HEK293 (cell line): ENCODE data around the gene MYL6B.

Experiments
- CTCF ChIA-PET: fragments of 350-600 bp; formaldehyde crosslinking; extraction: SDS; loops from one replicate; lab custom pipeline; 2021; ENCODE audit warnings: antibody characterized with exemption; lab: Yijun Ruan, JAX
- POLR2A ChIA-PET: fragments of 300-600 bp; formaldehyde crosslinking; extraction: SDS; loops from one replicate; lab custom pipeline; 2020; ENCODE audit warnings: antibody characterized with exemption, inconsistent platforms; lab: Yijun Ruan, JAX
- H3K27ac ChIP-seq: fragments of 200-500 bp; sonication (Bioruptor generic); 2 replicates; pipeline ENCODE4 v1.5.1; 2014; ENCODE audit warnings: low read depth, low read length, control low read depth, inconsistent platforms; ENCODE audit errors: extremely low read depth
- H3K36me3 ChIP-seq, 2 experiments: fragments of 200-500 bp in 1 of 2; sonication (Bioruptor generic) in 1 of 2; 1 replicate in 1 of 2; 2 replicates in 1 of 2; pipeline ENCODE4 v1.5.1; 2014 to 2017; ENCODE audit warnings: inconsistent platforms in 2 of 2, low read length in 2 of 2; ENCODE audit not compliant: control insufficient read depth in 2 of 2, insufficient read depth in 1 of 2
- H3K4me1 ChIP-seq: fragments of 200-500 bp; sonication (Bioruptor generic); 2 replicates; pipeline ENCODE4 v1.5.1; 2014; ENCODE audit warnings: mild to moderate bottlenecking, low read length, inconsistent platforms; ENCODE audit not compliant: control insufficient read depth, insufficient read depth
- H3K4me3 ChIP-seq: 2 replicates; pipeline ENCODE4 v1.5.1; 2011; ENCODE audit warnings: low read depth, mild to moderate bottlenecking, control low read depth, low read length, moderate library complexity
- H3K9me3 ChIP-seq: fragments of 200-500 bp; sonication (Bioruptor generic); 2 replicates; pipeline ENCODE4 v1.5.1; 2014; ENCODE audit warnings: low read depth, low read length, inconsistent platforms; ENCODE audit not compliant: control insufficient read depth, insufficient read depth
- ELK4 ChIP-seq: IDR thresholded peaks from 2 replicates; pipeline ENCODE4 v1.6.1; 2011; ENCODE audit warnings: mild to moderate bottlenecking, low read depth, low read length, borderline replicate concordance
- KLF10 ChIP-seq: fragments of 450-650 bp; IDR thresholded peaks from 2 replicates; pipeline ENCODE4 v1.5.1; 2018; ENCODE audit warnings: missing biosample characterization, mild to moderate bottlenecking, missing genetic modification characterization
- KLF16 ChIP-seq: fragments of 450-650 bp; formaldehyde crosslinking; IDR thresholded peaks from 2 replicates; pipeline ENCODE4 v1.5.1; 2017; ENCODE audit warnings: missing biosample characterization, missing genetic modification characterization
- RBAK ChIP-seq: fragments of 450-650 bp; formaldehyde crosslinking; IDR thresholded peaks from 2 replicates; pipeline ENCODE4 v1.5.1; 2016; ENCODE audit warnings: missing biosample characterization, missing genetic modification characterization
- SCRT1 ChIP-seq: fragments of 450-650 bp; formaldehyde crosslinking; IDR thresholded peaks from 2 replicates; pipeline ENCODE4 v1.5.1; 2016; ENCODE audit warnings: missing biosample characterization, missing genetic modification characterization, borderline replicate concordance
- SCRT2 ChIP-seq: fragments of 450-650 bp; formaldehyde crosslinking; IDR thresholded peaks from 2 replicates; pipeline ENCODE4 v1.5.1; 2016; ENCODE audit warnings: missing biosample characterization, missing genetic modification characterization
- TCF7L2 ChIP-seq: IDR thresholded peaks from 2 replicates; pipeline ENCODE4 v1.6.1; 2011; ENCODE audit warnings: low read depth, mild to moderate bottlenecking, inconsistent platforms, low read length, moderate library complexity, borderline replicate concordance
- TRIM28 ChIP-seq: IDR thresholded peaks from 2 replicates; pipeline ENCODE4 v1.6.1; 2011; ENCODE audit warnings: low read length, control low read depth, borderline replicate concordance
- ZBTB26 ChIP-seq: fragments of 450-650 bp; formaldehyde crosslinking; optimal IDR thresholded peaks from 2 replicates; pipeline ENCODE3; 2016; ENCODE audit warnings: missing biosample characterization, mild to moderate bottlenecking, missing genetic modification characterization
- ZEB2 ChIP-seq: fragments of 450-650 bp; formaldehyde crosslinking; IDR thresholded peaks from 2 replicates; pipeline ENCODE4 v1.5.1; 2016; ENCODE audit warnings: missing biosample characterization, missing genetic modification characterization
- ZNF112 ChIP-seq: fragments of 450-650 bp; formaldehyde crosslinking; IDR thresholded peaks from 2 replicates; pipeline ENCODE4 v1.5.0; 2017; ENCODE audit warnings: missing biosample characterization, missing genetic modification characterization
- ZNF416 ChIP-seq: fragments of 450-650 bp; formaldehyde crosslinking; IDR thresholded peaks from 2 replicates; pipeline ENCODE4 v1.5.1; 2016; ENCODE audit warnings: missing biosample characterization, missing genetic modification characterization
- ZNF518A ChIP-seq: fragments of 450-650 bp; formaldehyde crosslinking; conservative IDR thresholded peaks from 2 replicates; pipeline ENCODE4 v1.5.1; 2016; ENCODE audit warnings: low read depth, missing biosample characterization, missing genetic modification characterization
- ZNF548 ChIP-seq: fragments of 450-650 bp; formaldehyde crosslinking; IDR thresholded peaks from 2 replicates; pipeline ENCODE4 v1.5.1; 2016; ENCODE audit warnings: missing biosample characterization, missing genetic modification characterization
- ZNF626 ChIP-seq: fragments of 450-650 bp; sonication (Bioruptor Pico); formaldehyde crosslinking; IDR thresholded peaks from 2 replicates; pipeline ENCODE4 v1.5.1; 2018; ENCODE audit warnings: missing biosample characterization, missing genetic modification characterization, inconsistent platforms
- ZNF639 ChIP-seq: fragments of 450-650 bp; formaldehyde crosslinking; IDR thresholded peaks from 2 replicates; pipeline ENCODE4 v1.5.1; 2016; ENCODE audit warnings: missing biosample characterization, missing genetic modification characterization
- ZNF645 ChIP-seq: fragments of 450-650 bp; formaldehyde crosslinking; IDR thresholded peaks from 2 replicates; pipeline ENCODE4; 2016; ENCODE audit warnings: missing biosample characterization, missing genetic modification characterization
- ZNF76 ChIP-seq: fragments of 450-650 bp; formaldehyde crosslinking; IDR thresholded peaks from 2 replicates; pipeline ENCODE4; 2016; ENCODE audit warnings: low read depth, missing biosample characterization, missing genetic modification characterization, borderline replicate concordance
- ZNF830 ChIP-seq: fragments of 450-650 bp; IDR thresholded peaks from 2 replicates; pipeline ENCODE4 v1.5.0; 2018; ENCODE audit warnings: missing biosample characterization, missing genetic modification characterization, low read depth, mild to moderate bottlenecking, moderate library complexity
- ZSCAN16 ChIP-seq: fragments of 450-650 bp; formaldehyde crosslinking; IDR thresholded peaks from 2 replicates; pipeline ENCODE4 v1.5.1; 2016; ENCODE audit warnings: missing biosample characterization, missing genetic modification characterization

MYL6B gene

GRCh38 chr12:56143870-56144269 lies 8.5 kb upstream of the MYL6B start:
- POLR2A ChIA-PET: interaction anchor here (0.8 to 2.5 kb wide), 5 partner anchors 13 to 78 kb away, joined by 3 to 10 read pairs (median 4); partner anchors contain the start of genes ESYT1, MYL6, RNF41 and ZC3H10
- Histone ChIP-seq H3K4me1 (peaks cover 6% of the 10 kb centered on the region; the same call in 1 of the 2 replicates), H3K9me3 (no peaks in the 10 kb centered on the region), H3K36me3 (peaks cover 17 to 63% of the 10 kb centered on the region in 2 experiments; a peak in 2 of 3 replicates)
- no peak for TF ChIP-seq RBAK
- TF ChIP-seq, all 188 proteins: peak for 0
- no peak overlapping the region for H3K27ac ChIP-seq
- CTCF ChIA-PET: interaction anchor here (0.6 to 0.9 kb wide), 2 partner anchors 16 to 37 kb away, joined by 3 read pairs; partner anchors contain the start of gene ESYT1
- H3K4me3 ChIP-seq: no peak overlapping the region

- Histone ChIP-seq H3K27ac (no peak overlapping the region), H3K9me3 (no peaks in the 10 kb centered on the region), H3K4me3 (no peak overlapping the region), H3K36me3 (peaks cover 4 to 49% of the 10 kb centered on the region in 2 experiments; a peak in 2 of 3 replicates), H3K4me1 (peaks cover 6% of the 10 kb centered on the region; the same call in 1 of the 2 replicates)
- ChIA-PET POLR2A (interaction anchor here (1.0 to 1.9 kb wide), 2 partner anchors 13 to 27 kb away, joined by 3 to 7 read pairs; partner anchors contain the start of genes MYL6 and ZC3H10), CTCF (interaction anchor here (0.9 kb wide), 1 partner anchor 9 kb away, joined by 3 read pairs; no protein-coding TSS in a partner anchor)
- TF ChIP-seq KLF10 (tag by site-specific recombination) (no peak), ZNF112 (no peak), ZNF548 (tag by site-specific recombination) (no peak), TCF7L2 (no peak), SCRT2 (tag by site-specific recombination) (no peak), TRIM28 (no peak), ZNF416 (tag by site-specific recombination) (no peak), ZNF76 (tag by site-specific recombination) (no peak), ZEB2 (tag by site-specific recombination) (no peak), ELK4 (no peak), SCRT1 (tag by site-specific recombination) (no peak), ZBTB26 (tag by site-specific recombination) (no peak), ZNF639 (tag by site-specific recombination) (no peak), ZNF645 (tag by site-specific recombination) (no peak), ZNF830 (no peak), ZNF518A (tag by site-specific recombination) (no peak), ZSCAN16 (tag by site-specific recombination) (no peak), KLF16 (tag by site-specific recombination) (no peak), ZNF626 (tag by site-specific recombination) (no peak)
Observed at GRCh38 chr12:56145217-56145616, 7.2 kb upstream of the MYL6B start.
